Limb (tissue), 2 donors: ENCODE data around the gene NADSYN1.

Experiments used
- DNase-seq, 2 donors: peaks; one replicate each; pipeline ENCODE4 v3.0.0-alpha.2; 2016; ENCODE audit errors: extremely low spot score in 2 of 2

The NADSYN1 gene

DNA sequence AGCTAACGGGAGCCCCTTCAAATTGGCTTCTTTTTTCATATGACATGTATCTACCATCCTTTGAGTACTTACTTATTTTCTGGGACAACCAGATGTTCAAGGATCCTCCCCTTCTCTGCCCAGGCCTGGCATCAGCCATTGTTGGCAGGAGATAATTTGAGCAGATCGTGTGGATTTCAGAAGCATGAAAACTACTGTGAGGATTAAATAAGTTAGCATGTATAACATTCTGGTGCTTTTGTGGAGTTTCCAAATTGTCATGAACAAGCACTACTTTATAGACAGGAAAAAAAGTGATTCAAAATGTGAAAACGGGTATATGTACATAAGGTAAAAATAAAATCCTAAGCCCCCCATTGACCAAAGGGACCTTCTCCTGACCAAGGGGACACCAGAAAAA lies 2.1 kb upstream of the NADSYN1 start:
- no peak for DNase-seq

DNA sequence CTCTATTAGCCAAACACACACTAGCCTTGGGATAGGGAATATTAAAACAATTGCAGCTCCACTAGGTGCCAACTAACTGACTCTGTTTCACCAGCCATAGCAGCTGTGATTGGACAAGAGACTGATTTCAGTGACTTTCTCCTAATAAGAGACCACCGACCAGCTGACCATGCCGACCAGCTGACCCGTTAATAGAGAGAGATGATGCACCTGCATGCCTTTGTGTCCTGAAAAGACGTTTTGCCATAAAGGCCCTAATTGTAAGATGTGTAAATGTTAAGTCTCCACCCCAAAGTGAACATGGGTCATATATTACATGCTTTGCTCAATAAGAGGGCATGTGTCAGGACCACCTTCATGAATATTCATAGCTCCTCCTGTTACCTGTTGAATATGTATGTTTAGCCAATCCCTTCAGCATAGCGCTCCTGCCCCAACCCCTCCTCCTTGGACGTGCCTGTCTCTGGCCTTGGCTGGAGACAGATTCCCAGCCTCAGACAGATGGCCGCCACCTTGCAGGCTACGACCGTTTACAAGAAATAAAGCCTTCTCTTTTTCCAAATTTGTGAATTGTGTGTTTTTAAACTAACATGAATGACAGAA lies 1.3 kb upstream of the NADSYN1 start:
- DNase-seq = no peak

DNA sequence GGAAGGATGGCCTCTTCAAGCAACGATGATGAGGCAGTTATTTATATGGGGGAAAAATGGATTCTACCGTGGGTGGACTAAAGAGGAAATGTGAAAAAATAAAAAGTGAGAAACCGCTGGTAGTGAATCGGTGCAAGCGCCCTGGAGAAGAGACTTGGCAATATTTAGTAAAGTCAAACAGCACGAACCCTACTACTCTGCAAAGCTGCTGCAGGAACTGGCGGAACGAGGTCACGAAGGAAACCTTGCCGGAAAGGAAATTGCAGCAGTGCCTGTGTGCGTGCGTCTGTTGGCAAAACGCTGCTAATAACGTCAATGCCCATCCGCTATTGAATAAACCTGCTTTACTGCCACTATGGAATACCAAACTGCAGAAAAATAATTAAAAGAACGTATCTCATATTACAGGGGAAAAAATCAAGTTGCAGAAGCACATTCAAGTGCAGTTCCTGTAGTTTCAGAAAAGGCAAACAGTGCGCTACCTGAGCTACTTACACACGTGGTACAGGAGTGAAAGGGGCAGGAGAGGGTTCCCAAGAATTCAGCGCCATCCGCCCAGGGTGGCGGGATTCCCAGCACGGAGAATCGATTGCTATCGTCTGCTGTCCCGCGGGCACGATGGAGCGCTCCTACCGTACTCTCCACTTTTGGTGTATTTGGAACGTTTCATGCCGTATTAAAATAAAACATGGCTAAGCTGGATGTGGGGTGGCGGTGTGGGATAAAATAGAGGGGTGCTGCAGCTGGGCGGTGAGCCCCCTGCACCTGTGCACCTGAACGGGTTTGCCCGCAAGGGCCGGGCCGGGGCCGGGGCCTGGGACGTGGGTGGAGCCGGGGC lies 585 bp upstream of the NADSYN1 start:
- DNase-seq = no peak

DNA sequence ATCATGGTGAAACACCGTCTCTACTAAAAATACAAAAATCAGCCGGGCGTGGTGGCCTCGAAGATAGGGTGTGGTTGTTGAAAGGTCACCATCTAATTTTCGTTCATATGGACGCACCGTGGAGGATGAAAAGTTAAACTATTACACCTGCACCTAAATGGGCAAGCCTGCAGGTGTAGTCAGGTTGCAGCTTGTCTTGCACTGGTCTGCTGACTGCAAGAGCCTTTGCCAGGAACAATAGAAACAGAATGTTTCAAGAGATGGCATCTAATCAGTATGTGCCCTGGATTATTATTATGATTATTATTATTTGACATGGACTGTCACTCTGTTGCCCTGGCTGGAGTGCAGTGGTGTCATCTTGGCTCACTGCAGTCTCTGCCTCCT lies 908 bp downstream of the NADSYN1 start:
- DNase-seq = no peak

DNA sequence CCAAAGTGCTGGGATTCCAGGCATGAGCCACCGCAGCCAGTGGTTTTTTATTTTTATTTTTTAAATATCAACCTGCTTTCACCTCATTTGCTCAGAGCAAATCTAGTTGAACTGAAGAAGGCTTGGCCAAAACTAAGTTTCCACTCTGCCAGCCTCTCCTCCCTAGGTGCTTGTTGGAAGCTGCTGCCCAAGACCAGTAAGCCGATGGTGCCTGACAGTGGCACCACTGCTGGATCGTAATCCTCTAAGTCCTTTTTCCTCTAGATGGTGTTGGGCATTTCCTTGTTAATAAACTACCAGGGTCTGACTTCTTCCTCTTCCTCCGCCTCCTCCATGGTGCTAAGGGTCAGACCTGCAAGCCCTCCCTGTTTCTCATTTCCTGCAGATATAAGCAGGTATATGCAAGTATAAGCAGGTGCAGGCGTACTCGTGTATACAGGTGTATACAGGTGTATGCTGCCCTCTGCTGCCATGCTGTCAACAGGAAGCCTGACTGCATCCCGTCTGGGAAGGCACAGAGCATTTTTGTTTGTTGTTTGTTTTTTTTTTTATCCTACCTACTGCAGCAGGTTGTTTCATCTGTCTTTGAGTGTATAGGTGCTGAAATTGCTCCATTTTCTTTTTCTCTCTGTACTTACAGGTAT lies 1.6 kb downstream of the NADSYN1 start:
- no peak for DNase-seq

DNA sequence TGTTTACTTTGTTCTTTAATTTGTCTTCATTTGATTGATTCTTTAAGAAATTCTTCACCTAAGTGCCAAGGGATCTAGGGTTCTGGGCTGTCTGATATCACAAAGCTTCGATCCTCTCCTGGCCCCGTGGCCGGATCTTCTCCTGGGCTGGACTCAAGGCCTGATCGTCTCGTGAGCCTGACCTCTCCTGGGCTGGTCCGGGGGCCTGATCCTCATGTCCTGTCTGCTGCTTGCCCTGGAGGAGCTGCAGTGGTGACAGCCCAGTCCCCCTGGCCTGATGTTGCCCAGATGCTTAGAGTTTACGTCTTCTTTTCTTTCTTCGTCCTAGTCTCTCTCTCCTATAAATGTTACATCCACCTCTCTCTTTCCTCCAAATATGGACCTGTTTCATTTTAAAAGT lies 3.3 kb downstream of the NADSYN1 start:
- DNase-seq = no peak

DNA sequence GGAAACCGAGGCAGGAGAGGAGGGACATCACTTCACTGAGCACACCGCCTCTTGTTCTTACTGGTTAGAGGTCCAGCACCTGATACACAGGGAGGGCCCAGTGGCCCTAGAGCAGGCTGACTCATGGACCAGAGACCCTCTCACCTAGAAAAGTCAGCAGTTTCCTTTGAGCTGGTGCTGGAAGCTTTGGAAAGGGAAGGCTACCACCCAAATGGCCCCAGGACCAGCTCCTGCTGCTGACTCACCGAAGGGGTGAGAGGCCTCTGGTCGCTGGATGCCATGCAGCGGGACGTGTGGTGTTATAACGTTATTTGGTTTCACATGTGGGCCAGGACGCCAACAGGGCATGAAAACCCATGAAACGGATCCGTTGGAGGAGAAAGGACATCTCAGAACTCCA lies 3.8 kb downstream of the NADSYN1 start:
- DNase-seq = no peak

DNA sequence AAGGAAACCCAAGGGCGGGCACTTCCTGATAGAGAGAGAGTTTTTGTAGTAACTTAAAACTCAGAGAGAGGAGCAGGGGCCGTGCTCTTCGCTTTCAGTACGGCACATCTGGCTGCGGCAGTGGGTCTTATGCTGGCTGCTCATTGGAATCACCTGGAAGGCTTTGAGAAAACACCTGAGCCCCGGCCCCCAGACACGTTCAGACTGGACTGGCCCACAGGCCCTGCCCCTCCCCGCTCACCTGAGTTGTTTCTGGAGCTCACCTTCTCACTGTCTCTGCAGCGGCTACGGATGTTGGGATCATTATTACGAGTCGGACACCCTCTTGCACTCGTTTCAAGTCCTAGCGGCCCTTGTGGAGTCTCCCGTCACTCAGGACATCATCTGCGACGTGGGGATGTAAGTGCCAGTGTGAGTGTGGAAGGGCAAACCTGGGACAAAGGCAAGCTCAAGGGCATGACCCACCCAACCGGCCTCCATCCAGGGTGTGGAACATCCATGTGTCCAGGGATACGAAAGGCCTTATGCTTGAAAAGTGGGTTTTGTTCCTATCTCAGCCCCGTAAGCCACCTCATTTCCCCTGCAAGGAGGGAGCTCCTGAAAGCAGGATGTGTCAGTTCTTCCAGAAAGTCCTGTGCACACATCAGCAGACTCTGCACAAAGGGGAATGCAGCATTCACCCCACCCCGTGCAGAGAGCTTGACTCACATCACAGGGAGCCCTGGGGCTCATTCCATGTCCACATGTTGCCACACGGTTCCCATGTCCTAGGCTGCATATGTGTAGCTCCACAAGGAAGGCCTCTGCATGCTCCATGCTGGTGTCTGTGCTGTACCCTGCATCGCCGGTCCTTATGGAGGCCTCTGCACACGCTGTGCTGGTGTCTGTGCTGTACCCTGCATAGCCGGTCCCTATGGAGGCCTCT lies 5.4 kb downstream of the NADSYN1 start:
- DNase-seq = no peak

DNA sequence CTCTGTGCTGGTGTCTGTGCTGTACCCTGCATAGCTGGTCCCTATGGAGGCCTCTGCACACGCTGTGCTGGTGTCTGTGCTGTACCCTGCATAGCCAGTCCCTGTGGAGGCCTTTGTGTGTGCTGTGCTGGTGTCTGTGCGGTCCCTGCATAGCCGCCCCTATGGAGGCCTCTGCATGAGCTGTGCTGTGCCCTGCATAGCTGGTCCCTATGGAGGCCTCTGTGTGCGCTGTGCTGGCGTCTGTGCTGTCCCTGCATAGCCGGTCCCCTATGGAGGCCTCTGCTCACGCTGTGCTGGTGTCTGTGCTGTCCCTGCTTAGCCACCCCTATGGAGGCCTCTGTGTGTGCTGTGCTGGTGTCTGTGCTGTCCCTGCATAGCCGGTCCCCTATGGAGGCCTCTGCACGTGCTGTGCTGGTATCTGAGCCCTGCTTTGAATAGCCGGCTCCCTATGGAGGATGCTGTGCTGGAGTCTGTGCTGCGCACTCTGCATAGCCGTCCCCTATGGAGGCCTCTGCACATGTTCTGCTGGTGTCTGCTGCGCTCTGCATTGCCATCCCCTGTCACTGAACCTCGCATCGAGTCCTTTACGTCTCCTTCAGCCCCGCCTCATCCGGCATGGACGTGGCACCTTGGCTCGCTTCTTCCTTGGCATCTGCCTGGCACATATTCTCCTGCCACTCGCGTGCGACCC lies 6.2 kb downstream of the NADSYN1 start:
- DNase-seq = no peak

DNA sequence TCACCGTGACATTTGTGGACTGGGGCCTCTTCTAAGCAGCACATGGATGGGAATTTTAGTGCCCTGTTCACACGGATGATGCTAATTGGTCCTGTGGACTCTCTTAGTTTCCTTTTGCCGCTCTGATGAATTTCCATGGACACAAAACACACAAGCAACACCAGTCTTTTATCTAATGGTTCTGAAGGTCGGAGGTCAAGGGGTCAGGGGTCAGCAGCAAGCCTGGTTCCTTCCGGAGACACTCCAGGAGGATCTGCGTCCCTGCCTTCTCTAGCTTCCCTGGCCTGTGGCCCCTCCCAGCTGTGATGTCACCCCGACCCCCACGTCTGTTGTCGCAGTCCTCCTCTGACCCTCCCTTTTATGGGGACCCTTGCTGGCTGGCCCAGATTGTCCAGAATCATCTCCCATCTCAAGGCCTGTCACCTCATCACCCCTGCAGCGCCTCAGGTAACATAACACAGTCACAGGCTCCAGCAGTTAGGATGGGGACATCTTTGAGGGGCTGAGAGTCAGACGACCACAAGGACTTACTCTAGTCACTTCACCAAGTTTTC lies 6.8 kb downstream of the NADSYN1 start:
- no peak for DNase-seq

DNA sequence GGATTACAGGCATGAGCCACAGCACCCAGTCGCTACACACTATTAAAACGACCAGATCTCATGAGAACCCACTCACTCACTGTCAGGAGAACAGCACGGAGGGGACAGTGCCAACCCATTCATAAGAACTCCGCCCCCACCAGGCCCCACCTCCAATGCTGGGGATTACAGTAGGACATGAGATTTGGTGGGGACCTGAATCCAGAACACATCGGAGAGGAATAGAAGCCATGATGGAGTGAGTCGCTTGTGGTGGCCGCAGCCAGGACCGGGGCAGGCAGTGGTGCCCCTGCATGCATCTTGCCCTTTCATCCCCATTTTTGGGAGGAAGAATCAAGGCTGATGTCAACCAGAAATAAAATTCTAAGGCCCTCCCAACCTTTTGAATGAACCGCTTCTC lies 8.7 kb downstream of the NADSYN1 start:
- DNase-seq = no peak

DNA sequence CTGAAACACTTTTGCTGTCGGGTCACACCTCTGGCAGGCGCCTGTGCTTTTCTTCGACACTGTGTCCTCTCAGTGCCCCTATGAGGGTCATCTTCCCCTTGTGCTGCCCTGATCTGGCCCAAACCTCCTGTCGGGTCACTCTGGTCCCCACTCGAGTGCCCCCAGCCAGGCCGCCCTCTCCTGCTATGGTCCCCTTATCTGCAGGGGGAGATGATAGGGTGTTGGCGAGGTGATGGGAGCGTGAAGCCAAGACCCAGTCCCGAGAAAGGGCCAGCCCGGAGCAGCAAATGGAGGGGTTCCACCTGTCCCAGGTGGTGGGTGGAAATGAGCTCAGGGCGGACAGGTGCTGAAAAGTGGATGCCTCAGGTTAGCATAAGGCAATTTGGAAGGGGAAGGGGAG lies 9.7 kb downstream of the NADSYN1 start:
- DNase-seq = no peak

DNA sequence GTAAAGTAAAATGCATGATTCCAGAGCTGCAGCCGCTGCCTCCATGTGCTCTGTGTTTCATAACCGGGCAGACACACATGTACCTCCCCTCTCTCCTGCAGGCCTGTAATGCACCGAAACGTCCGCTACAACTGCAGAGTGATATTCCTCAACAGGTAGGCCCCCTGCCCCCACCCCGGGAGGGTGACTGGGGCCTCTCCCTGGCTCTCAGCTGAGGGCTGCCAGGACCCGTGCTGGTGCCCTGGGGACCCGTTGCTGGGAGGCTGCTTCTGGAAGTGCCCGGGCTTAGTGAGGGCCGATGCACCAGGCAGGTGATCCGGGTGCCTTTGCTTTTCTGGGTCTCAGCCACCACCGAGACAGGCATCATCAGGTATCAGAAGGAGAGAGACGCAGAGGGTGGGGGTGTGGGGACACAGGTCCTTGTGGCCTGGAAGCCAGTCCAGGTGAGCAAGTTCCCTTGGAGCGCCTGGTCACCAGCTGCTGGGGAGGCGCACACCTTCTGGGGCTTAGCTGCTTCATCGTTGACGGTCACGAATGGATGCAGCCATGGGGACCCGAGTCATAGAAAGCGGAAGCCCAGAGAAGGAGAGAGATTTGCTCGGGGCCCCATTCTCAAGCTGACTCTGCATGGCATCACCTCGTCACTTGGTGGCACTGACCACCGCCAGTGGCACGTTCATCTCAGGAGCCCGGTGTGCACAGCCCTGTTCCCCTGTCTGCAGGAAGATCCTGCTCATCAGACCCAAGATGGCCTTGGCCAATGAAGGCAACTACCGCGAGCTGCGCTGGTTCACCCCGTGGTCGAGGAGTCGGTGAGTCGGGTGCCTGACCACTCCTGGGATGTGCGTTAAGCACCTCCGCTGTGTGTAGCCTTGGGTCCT lies 10.6 kb downstream of the NADSYN1 start:
- no peak for DNase-seq

DNA sequence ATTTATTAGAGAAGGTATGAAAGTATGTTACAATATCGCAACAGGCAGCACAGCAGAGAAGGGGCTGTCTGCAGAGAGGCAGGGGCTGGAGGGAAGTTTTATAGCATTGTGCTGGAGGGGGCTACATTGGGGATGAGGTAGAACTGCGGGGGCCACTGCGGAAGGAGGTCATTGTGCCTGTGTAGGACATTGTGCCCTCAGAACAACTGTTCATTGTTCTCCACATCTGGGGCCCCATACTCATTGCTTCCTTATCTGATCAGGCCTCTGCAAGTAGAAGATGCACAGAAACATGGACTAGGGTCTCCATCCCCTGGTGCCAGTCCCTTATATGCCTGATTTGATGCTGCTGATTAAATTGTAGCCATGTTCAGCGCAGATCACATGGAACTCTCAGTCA lies 12.1 kb downstream of the NADSYN1 start:
- DNase-seq = no peak

DNA sequence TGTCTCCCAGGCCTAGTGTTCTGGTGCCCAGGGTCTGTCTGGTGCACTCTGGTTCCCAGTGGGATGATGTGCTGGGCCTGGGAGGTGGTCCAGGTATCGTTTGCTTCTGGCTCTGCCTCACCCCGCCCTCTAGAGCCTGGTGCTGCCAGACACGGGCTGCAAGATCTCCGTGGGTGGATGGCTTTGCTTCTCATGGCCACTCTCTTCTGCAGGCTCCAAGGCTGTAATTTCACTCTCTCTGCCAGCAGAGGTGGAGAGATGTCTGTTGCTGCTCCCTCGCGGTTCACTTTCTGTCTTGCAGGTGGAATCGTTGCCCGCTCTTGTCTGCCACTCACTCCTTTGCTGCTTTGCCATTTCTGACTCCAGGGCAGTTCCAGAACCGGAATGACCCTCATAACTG lies 13.4 kb downstream of the NADSYN1 start:
- no peak for DNase-seq

DNA sequence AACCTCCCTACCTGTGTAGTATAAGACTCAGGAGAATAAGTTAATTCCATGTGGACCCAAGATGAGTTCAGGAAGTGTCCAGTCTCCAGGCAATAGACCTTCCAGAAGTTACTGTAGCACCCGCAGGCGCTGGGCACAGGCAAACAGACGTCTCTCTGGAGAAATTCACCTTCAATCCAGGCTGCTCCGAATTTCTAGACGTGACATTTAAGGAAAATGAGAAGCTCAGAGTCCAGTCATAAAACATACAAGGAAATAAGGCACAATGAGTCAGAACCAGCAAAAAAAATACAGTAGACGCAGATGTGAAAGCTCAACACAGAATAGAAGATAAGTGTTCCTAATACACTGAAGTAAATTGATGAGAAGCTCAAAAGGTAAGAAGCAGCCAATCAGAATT lies 14.2 kb downstream of the NADSYN1 start:
- no peak for DNase-seq

DNA sequence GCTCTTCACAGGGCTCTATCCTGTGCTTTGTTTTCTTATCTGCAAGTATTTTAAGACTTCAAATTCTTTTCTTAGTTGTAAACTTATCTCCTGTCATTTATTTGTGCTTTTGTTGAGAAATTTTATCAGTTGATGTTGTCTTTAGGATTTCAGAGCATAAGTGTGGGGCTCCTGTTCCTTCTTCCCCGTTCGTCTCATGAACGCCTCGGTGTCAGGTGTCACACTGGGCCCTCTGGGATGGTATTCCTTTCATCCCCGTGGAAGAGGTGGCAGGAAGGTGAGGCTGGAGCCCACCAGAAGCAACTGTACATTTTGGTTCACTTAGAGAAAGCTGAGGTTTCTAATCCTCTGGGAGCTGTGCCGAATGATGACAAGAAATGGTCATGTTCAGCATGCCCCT lies 17.9 kb downstream of the NADSYN1 start:
- no peak for DNase-seq

DNA sequence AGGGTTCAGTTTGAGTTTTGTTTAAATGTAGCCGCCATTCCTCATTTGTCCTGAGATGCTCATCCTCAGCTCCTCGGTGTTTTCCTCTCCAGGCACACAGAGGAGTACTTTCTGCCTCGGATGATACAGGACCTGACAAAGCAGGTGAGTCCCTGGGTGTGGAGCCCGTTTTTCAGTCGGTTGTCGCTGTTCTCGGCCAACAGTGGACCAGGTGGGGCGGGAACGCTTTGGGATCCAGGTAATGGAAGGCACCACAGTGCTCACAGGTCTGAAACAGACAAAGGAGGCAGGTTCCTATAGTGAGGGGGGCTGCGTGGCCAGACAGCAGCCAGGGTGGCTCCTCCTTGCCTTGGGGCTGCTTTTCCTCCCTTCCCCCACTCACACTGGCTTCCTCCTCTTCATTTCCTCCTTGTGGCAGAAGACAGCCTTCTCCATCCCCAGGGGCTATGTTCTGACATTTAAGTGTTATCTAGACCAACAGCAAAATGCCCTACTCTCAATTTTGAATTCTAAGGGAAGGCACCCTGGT lies 19.4 kb downstream of the NADSYN1 start:
- no peak for DNase-seq

DNA sequence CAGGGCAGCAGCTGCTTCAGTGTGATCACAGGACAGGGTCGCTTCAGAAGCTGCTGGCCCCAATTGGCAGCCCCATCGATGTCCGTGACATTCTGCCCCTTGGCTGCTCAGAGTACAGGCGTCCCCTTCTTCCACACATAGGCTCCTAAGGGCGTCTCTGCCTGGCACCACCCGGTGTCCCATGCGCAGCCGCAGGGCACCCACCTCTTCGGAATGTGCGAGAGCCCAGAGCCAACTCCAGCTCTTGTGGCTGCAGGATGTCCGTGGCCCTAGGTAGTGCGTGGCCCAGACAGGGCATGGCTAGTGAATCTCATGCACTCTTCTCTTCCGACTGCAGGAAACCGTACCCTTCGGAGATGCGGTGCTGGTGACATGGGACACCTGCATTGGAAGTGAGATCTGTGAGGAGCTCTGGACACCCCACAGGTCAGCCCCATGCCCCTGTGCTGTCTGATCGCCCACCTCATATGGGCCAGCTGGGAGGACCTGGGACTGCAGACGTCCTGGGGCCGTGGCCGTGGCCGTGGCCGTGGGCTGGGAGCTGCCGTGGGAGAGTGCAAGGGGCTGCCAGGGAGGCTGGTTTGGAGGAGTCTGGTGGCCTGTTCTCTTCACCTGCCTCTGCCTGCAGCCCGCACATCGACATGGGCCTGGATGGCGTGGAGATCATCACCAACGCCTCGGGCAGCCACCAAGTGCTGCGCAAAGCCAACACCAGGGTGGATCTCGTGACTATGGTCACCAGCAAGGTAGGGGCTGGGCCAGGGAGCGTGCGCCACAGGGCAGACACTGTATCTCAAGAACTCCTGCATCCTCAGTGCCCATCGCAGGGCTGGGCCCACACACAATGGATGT lies 20.2 kb downstream of the NADSYN1 start:
- no peak for DNase-seq
